ENCODE measurements around the gene EPHA5. TPM values are rescaled to one million over a fixed set of nuclear protein-coding genes. Genes with fewer than 3 reads are reported as not detected.

EPHA5 gene
- not detected for total RNA-seq
- not detected for polyA plus RNA-seq

- peaks cover 17 to 24% of the 10 kb centered on the region in 2 donors for H3K27me3 Mint-ChIP-seq
- no peaks in the 10 kb centered on the region for H3K4me1 ChIP-seq (ENCODE audit: insufficient read depth, low read length)
- no peaks in the 10 kb centered on the region for H3K36me3 ChIP-seq (ENCODE audit: insufficient read depth, low read length)
- H3K4me1 Mint-ChIP-seq: peaks cover 0 to 4% (median 0%) of the 10 kb centered on the region in 3 donors
- no peaks in the 10 kb centered on the region for H3K9me3 ChIP-seq (ENCODE audit: low read length)
- H3K4me3 ChIP-seq (ENCODE audit: low read length): no peak within 1 kb of the TSS
- ChIA-PET POLR2A (no interaction called here), CTCF (no interaction called here)
- H3K27ac Mint-ChIP-seq: no peak within 1 kb of the TSS
- peaks cover 8 to 24% (median 16%) of the 10 kb centered on the region in 5 donors for H3K9me3 Mint-ChIP-seq
- no peaks in the 10 kb centered on the region for H3K27me3 ChIP-seq (ENCODE audit: insufficient read depth, low read length, poor library complexity, severe bottlenecking)
- no peak within 1 kb of the TSS for H3K4me3 Mint-ChIP-seq
- DNase-seq: no peak
- H3K27ac ChIP-seq (ENCODE audit: low read depth, low read length): no peak within 1 kb of the TSS
- H3K36me3 Mint-ChIP-seq: no peaks in the 10 kb centered on the region
Measured at GRCh38 chr4:65670331-65671031, at the start of gene EPHA5. Gene EPHA5 (minus strand): TSS chr4:65670489. CDS start chr4:65669742, 747 bp downstream.

- Mint-ChIP-seq H3K27ac (no peak overlapping the region), H3K9me3 (peaks cover 5 to 21% (median 8%) of the 10 kb centered on the region in 5 donors), H3K4me1 (no peaks in the 10 kb centered on the region), H3K27me3 (no peaks in the 10 kb centered on the region), H3K4me3 (no peak overlapping the region), H3K36me3 (no peaks in the 10 kb centered on the region)
- ChIA-PET POLR2A (no interaction called here), CTCF (no interaction called here)
- no peak overlapping the region for H3K4me3 ChIP-seq (ENCODE audit: low read length)
- H3K9me3 ChIP-seq (ENCODE audit: low read length): no peaks in the 10 kb centered on the region
- H3K36me3 ChIP-seq (ENCODE audit: insufficient read depth, low read length): no peaks in the 10 kb centered on the region
- no peaks in the 10 kb centered on the region for H3K27me3 ChIP-seq (ENCODE audit: insufficient read depth, low read length, poor library complexity, severe bottlenecking)
- no peak for DNase-seq
- no peaks in the 10 kb centered on the region for H3K4me1 ChIP-seq (ENCODE audit: insufficient read depth, low read length)
- H3K27ac ChIP-seq (ENCODE audit: low read depth, low read length): no peak overlapping the region
Measured at GRCh38 chr4:65719635-65720034, 49.3 kb upstream of the EPHA5 start.

- Mint-ChIP-seq H3K27me3 (no peaks in the 10 kb centered on the region), H3K4me3 (no peak overlapping the region), H3K36me3 (no peaks in the 10 kb centered on the region), H3K9me3 (peaks cover 0 to 22% (median 7%) of the 10 kb centered on the region in 5 donors), H3K27ac (no peak overlapping the region), H3K4me1 (no peaks in the 10 kb centered on the region)
- no peak overlapping the region for H3K4me3 ChIP-seq (ENCODE audit: low read length)
- H3K36me3 ChIP-seq (ENCODE audit: insufficient read depth, low read length): no peaks in the 10 kb centered on the region
- no peaks in the 10 kb centered on the region for H3K9me3 ChIP-seq (ENCODE audit: low read length)
- ChIA-PET CTCF (no interaction called here), POLR2A (no interaction called here)
- no peak for DNase-seq
- no peaks in the 10 kb centered on the region for H3K4me1 ChIP-seq (ENCODE audit: insufficient read depth, low read length)
- no peaks in the 10 kb centered on the region for H3K27me3 ChIP-seq (ENCODE audit: insufficient read depth, low read length, poor library complexity, severe bottlenecking)
- no peak overlapping the region for H3K27ac ChIP-seq (ENCODE audit: low read depth, low read length)
Measured at GRCh38 chr4:65698631-65699030, 28.3 kb upstream of the EPHA5 start.

- Mint-ChIP-seq H3K4me1 (no peaks in the 10 kb centered on the region), H3K9me3 (peaks cover 0 to 12% (median 7%) of the 10 kb centered on the region in 5 donors), H3K4me3 (no peak overlapping the region), H3K36me3 (no peaks in the 10 kb centered on the region), H3K27ac (no peak overlapping the region), H3K27me3 (no peaks in the 10 kb centered on the region)
- H3K4me1 ChIP-seq (ENCODE audit: insufficient read depth, low read length): no peaks in the 10 kb centered on the region
- H3K9me3 ChIP-seq (ENCODE audit: low read length): no peaks in the 10 kb centered on the region
- H3K27me3 ChIP-seq (ENCODE audit: insufficient read depth, low read length, poor library complexity, severe bottlenecking): no peaks in the 10 kb centered on the region
- no peak overlapping the region for H3K4me3 ChIP-seq (ENCODE audit: low read length)
- DNase-seq: no peak
- ChIA-PET POLR2A (no interaction called here), CTCF (no interaction called here)
- no peak overlapping the region for H3K27ac ChIP-seq (ENCODE audit: low read depth, low read length)
- H3K36me3 ChIP-seq (ENCODE audit: insufficient read depth, low read length): no peaks in the 10 kb centered on the region
Measured at GRCh38 chr4:65696436-65696835, 26.1 kb upstream of the EPHA5 start.

GRCh38 chr4:65671372-65671771 is 1.1 kb upstream of the EPHA5 start:
- no peaks in the 10 kb centered on the region for H3K4me1 ChIP-seq (ENCODE audit: insufficient read depth, low read length)
- no peak for DNase-seq
- Mint-ChIP-seq H3K9me3 (peaks cover 8 to 24% (median 13%) of the 10 kb centered on the region in 5 donors), H3K27ac (no peak overlapping the region), H3K4me3 (no peak overlapping the region), H3K27me3 (peaks cover 17 to 24% of the 10 kb centered on the region in 2 donors), H3K36me3 (no peaks in the 10 kb centered on the region), H3K4me1 (peaks cover 0 to 4% (median 0%) of the 10 kb centered on the region in 3 donors)
- CTCF ChIA-PET: no interaction called here
- H3K4me3 ChIP-seq (ENCODE audit: low read length): no peak overlapping the region
- no peaks in the 10 kb centered on the region for H3K9me3 ChIP-seq (ENCODE audit: low read length)
- H3K27me3 ChIP-seq (ENCODE audit: insufficient read depth, low read length, poor library complexity, severe bottlenecking): no peaks in the 10 kb centered on the region
- no peak overlapping the region for H3K27ac ChIP-seq (ENCODE audit: low read depth, low read length)
- POLR2A ChIA-PET: no interaction called here
- H3K36me3 ChIP-seq (ENCODE audit: insufficient read depth, low read length): no peaks in the 10 kb centered on the region

DNA sequence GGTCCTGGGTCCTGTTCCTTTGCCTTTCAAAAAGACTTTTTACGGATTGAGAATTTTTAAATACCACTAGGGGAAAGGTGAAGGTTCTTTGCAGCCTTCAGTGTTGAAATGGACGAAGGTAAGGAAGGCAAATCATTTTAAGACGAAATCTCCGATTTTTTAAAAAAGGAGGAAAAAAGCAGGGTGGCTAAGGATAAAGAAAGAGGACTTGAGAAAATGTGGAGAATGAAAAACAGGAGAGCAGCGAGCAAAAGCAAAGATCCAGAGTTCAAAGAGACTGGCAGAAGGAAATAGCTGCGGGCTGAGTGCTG is 314 bp downstream of the EPHA5 start:
- POLR2A ChIA-PET: no interaction called here
- H3K27me3 ChIP-seq (ENCODE audit: insufficient read depth, low read length, poor library complexity, severe bottlenecking): no peaks in the 10 kb centered on the region
- H3K27ac ChIP-seq (ENCODE audit: low read depth, low read length): no peak overlapping the region
- no peaks in the 10 kb centered on the region for H3K4me1 ChIP-seq (ENCODE audit: insufficient read depth, low read length)
- no peak overlapping the region for H3K4me3 ChIP-seq (ENCODE audit: low read length)
- peaks cover 17 to 24% of the 10 kb centered on the region in 2 donors for H3K27me3 Mint-ChIP-seq
- no peaks in the 10 kb centered on the region for H3K36me3 ChIP-seq (ENCODE audit: insufficient read depth, low read length)
- no peak overlapping the region for H3K4me3 Mint-ChIP-seq
- CTCF ChIA-PET: no interaction called here
- H3K4me1 Mint-ChIP-seq: peaks cover 0 to 4% (median 0%) of the 10 kb centered on the region in 3 donors
- no peak overlapping the region for H3K27ac Mint-ChIP-seq
- H3K36me3 Mint-ChIP-seq: no peaks in the 10 kb centered on the region
- H3K9me3 Mint-ChIP-seq: peaks cover 8 to 24% (median 16%) of the 10 kb centered on the region in 5 donors
- no peak for DNase-seq
- no peaks in the 10 kb centered on the region for H3K9me3 ChIP-seq (ENCODE audit: low read length)

DNA sequence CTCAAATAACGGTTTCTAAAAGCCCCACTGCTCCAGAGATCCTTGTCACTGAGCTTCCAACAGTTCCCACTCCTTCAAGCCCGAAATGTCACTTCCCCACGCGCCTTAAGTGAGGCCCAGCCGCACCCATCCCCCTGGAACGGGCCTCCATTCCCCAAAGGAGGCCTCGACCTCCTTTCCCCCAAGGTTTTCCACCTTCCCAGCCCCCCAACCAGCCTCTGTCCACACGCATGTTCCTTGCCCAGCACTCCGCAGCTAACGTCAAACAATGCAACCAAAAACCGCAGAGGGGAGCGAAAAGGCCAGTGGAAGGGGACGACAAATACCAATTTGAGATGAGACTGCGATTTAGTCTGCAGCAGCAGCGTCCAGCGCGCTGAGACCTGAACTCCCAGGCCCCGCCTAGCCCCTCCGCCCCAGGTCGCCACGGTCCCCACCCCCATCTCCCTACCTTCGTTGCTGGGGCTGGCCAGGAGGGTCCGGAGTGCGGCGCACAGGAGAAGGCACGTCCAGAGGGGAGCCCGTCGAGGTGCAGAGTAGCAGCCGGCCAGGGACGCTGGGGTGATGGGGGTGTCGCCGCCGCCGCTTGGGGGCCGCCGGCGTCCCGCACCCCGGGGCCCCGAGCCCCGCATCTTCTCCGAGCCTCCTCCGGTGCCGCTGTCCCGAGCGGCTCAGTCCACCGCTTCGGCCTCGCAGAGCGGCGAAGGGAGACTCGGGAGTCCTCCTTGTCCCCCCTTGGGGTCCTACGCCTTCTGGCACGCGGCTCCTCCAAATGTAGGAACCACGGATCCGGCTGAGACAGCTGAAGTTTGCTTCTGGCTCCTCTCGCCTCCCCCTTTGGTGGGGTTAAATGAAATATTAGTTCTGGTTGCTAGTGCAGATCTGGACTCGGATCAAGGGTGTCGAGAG is 924 bp downstream of the EPHA5 start:
- no peak overlapping the region for H3K4me3 Mint-ChIP-seq
- H3K36me3 ChIP-seq (ENCODE audit: insufficient read depth, low read length): no peaks in the 10 kb centered on the region
- H3K36me3 Mint-ChIP-seq: no peaks in the 10 kb centered on the region
- no peak overlapping the region for H3K4me3 ChIP-seq (ENCODE audit: low read length)
- H3K9me3 ChIP-seq (ENCODE audit: low read length): no peaks in the 10 kb centered on the region
- POLR2A ChIA-PET: no interaction called here
- H3K27me3 Mint-ChIP-seq: peaks cover 17 to 24% of the 10 kb centered on the region in 2 donors
- H3K4me1 Mint-ChIP-seq: peaks cover 0 to 4% (median 0%) of the 10 kb centered on the region in 3 donors
- DNase-seq: no peak
- no peaks in the 10 kb centered on the region for H3K27me3 ChIP-seq (ENCODE audit: insufficient read depth, low read length, poor library complexity, severe bottlenecking)
- no peaks in the 10 kb centered on the region for H3K4me1 ChIP-seq (ENCODE audit: insufficient read depth, low read length)
- no peak overlapping the region for H3K27ac Mint-ChIP-seq
- H3K9me3 Mint-ChIP-seq: peaks cover 8 to 24% (median 14%) of the 10 kb centered on the region in 5 donors
- CTCF ChIA-PET: no interaction called here
- H3K27ac ChIP-seq (ENCODE audit: low read depth, low read length): no peak overlapping the region

All from CD8-positive, alpha-beta memory T cell (primary cell).